Medulla oblongata (tissue), 1 donor: Measurements from ENCODE around the gene CDON.
A peak's percentile ranks its signal among the peaks of the same experiment; 100 is the strongest.
"Not testable (repeated sequence)": the region's sequence is repeated elsewhere in the genome, so short reads cannot be mapped to it uniquely, and the experiment has no call there.

Experiments used
- DNase-seq: peaks from one replicate; pipeline ENCODE4 v3.0.0-alpha.2; 2015; ENCODE audit errors: extremely low spot score

Gene CDON

GRCh38 chr11:125994509-125994908, 68.2 kb downstream of the CDON start:
- DNase-seq, result no peak

DNA sequence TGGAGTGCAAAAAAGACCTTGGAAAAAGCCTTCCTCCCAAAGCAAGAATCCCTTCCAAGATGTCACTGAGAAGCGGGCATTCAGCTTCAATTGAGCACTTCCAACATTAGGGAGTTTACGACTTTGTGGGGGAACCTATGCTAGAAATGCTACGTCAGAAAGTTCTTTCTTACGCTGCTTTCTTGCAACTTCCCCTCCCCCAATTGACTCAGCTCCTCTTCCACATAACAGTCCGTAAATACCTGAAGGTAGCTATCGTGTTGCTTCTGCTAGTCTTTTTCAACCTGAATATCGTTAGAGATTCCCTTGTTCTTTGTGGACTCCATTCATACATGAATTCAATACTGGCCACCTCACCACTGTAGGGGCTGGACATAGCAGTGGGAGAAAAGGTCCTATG, 69.8 kb downstream of the CDON start:
- DNase-seq, result no peak

DNA sequence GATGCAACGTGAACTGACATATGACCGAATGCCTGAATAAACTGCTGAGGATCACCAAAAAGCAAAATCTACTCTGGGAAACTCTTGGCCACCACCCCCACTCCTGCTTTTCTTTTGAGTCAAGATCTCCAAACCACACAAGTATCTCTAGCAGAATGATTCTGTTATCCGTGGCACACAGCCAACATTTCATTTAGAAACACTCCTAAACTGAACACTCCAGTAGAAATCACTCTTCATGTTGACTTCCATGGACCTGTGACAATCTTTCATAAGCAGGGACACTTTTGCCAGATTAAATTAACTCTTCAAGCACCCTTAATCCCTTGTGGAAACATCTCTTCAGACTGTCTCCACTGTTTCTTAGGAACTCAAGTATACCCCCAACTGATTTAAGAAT, 72.4 kb downstream of the CDON start:
- DNase-seq, result peak; percentile 12

DNA sequence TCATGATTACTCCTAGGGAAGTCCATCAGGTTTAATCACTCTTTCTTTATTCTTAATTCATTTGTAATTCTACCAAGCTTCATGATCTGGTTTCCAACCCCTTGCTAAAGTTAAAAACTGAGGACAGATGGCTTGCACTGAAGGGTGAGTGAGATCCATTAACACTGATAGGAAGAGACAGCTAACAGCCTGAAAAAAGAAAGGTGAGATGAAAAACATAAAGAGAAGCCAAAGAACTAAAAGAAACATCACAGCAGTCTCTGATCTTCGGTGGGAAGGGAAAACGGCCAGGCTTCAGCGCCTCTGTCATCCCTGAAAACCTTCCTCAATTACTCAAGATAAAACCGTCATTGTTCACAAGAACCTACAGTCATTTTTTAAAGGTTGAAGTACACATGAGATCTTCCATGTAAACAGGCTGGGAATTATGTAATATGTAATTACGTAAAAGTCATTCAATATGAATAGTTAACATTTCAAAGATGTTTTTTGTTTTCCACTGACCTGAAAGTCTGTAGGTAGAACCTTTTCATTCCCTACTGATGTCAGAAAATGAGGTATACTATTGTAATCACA, 75.5 kb downstream of the CDON start:
- no peak for DNase-seq

DNA sequence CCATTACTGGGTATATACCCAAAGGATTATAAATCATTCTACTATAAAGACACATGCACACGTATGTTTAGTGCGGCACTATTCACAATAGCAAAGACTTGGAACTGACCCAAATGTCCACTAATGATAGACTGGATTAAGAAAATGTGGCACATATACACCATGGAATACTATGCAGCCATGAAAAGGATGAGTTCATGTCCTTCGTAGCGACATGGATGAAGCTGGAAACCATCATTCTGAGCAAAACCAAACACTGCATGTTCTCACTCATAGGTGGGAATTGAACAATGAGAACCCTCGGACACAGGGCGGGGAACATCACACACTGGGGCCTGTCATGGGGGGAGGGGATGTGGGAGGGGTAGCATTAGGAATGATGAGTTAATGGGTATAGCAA, 76.7 kb downstream of the CDON start:
- DNase-seq, result not testable (repeated sequence)

DNA sequence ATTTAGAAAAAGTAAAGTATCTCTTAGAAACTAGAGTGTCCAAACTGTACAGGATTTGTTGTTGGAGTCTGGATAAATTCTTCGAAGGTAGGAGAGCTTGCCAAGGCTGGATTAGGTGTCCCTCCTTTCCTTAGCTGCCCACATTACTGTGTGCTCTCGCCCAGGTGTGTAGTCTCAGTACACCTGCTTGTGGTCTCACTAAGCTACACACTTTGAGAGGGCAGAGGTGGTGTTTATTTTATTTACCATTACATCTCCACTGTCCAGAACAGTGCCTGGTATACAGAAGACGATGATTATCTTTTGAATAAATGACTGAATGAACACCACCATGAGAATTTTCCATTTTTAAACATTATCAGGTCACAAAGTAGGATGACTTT, 80.3 kb downstream of the CDON start:
- no peak for DNase-seq

- no peak for DNase-seq
Observed at GRCh38 chr11:125980436-125980835, 82.2 kb downstream of the CDON start.

- no peak for DNase-seq
Observed at GRCh38 chr11:125979511-125979910, 83.2 kb downstream of the CDON start.

DNA sequence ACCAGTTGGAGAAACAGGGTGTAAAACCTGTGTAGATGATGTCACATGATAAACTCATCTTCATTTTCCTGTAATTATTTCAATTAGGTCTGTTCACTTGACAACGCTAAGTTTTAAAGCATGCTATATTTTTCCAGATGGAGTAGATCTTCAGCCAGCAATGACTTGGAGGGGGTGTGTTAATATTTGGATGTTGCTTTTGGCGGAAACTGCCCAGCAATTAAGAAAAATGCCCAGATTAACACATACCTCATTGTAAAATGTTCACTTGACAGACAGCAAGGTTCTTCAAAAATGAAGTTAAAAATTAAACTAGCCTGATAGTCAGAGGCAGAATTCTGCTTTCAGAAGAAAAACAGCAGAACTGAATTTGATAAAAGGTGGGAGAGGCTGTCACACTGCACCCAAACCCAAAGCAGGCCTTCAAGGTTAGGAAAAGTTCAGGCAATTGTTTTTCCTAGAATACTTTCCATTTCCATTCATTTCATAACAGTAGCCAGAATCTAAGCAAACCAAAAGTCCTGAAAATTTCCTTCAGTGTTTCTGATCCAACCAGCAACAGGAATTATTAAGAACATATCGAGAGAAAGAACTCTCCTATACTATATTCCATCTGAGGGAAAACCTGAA, 83.8 kb downstream of the CDON start:
- DNase-seq, result no peak

DNA sequence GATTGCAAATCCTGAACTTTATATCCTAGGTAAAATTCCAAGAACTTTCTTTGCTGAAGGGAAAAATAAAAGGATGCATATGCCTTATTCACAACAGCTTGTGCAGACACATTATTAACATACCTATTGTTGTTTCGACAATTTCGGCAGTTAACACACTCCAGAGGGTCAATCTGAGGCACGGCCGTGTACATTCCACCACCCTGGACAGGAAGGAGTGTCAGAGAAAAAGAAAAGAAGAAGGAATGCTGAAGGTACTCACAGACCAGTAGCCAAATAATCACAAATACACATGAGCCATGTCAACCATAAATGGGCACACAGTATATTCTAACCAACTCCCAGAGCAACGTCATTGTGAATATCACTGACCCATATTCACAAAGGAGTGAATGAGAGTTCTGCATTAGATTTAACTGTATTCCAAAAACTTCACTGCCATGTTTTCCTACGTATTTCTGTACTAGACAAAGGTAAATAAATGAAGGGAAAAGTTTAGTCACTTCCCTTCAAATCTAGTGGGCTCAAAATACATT, 84.4 kb downstream of the CDON start:
- no peak for DNase-seq

GRCh38 chr11:125977333-125977732, 85.3 kb downstream of the CDON start:
- no peak for DNase-seq

DNA sequence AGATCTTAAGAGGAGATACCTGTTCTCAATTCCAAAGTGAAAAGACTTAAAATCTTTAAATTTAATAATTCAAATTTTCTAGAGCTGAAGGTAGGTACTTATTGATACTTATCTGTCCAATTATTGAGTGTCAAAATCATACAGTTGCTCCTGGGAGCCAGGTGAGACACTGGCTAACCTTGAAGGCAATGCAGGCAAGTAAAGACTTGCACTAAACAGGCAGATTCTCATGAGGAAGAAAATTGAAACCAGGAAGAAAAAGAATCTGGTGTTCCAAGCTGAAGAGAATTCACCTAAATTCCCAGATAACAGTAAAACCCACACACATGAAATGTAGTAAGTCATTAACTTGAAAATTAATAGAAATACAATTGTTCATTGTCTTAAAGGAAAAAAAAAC, 86.5 kb downstream of the CDON start:
- no peak for DNase-seq

GRCh38 chr11:125975634-125976033, 87.0 kb downstream of the CDON start:
- DNase-seq, result no peak

DNA sequence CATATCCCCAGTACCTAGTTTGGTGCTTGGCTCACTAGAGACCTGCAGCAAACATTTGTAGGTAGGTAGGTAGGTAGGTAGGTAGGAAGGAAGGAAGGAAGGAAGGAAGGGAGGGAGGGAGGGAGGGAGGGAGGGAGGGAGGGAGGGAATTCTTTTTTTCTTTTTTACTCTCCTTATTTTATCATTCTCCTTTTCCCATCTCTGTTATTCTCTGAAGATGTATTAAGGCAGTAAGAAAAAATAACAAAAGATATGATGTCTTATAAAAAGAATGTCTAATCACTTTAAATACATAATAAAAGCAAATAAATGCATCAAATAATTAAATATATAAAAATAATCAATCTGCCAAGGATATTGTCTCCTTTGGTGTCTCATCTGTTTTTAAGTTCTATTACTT, 88.4 kb downstream of the CDON start:
- no peak for DNase-seq

GRCh38 chr11:125971618-125972017, 91.0 kb downstream of the CDON start:
- DNase-seq, result no peak

GRCh38 chr11:125968354-125968753, 94.3 kb downstream of the CDON start:
- no peak for DNase-seq

DNA sequence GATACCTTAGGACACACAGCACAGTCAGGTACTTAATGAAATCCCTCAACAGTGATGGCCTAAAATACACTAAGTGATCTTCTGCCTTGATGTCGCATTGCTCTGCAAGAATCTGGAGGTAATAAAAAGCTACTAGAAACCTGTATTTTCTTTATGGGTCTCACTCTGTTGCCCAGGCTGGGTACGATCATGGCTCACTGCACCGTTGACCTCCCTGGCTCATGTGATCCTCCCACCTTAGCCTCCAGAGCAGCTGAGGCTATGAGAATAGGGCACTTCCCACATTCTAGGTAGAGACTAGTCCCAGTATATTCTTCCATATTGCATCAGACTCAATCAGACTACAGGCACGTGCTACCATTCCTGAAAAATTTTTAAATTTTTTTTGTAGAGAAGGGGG, 95.2 kb downstream of the CDON start:
- DNase-seq, result no peak

DNA sequence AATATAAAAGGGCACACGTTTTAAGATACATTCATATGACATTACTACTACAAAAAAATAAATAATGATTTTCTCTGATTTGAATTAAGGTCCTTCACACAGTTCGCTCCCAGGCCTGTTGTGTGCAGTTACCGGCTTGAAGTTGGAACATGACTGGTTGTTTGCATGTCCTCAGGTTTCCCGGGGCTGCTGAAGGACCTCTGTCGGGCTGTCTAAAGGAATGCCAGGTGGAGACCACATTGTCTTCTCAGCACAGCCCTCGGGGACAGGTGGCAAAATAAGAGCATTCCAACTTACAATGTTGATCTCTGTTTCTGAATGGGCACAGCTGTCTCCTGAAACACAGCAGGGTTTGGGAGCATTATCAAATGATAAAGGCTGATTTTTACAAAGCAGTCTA, 101.9 kb downstream of the CDON start:
- DNase-seq, result no peak

GRCh38 chr11:125959931-125960330, 102.7 kb downstream of the CDON start:
- no peak for DNase-seq

GRCh38 chr11:125959511-125959910, 103.2 kb downstream of the CDON start:
- no peak for DNase-seq

GRCh38 chr11:125958872-125959400, 103.7 kb downstream of the CDON start:
- DNase-seq, result no peak

- no peak for DNase-seq
Observed at GRCh38 chr11:125957618-125958332, 104.9 kb downstream of the CDON start.
